Transverse colon (tissue), 4 donors: ENCODE data around the gene SMIM28. TPM values are rescaled to one million over a fixed set of nuclear protein-coding genes. Genes with fewer than 3 reads are reported as not detected.

ENCODE experiments used
- DNase-seq: peaks from one replicate; pipeline ENCODE4 v3.0.0-alpha.2; 2019
- H3K27ac ChIP-seq, 4 donors: fragments of 200-600 bp; sonication (generic); 2 replicates each; pipeline ENCODE4 v1.5.1; 2016 to 2018; ENCODE audit warnings: inconsistent platforms in 4 of 4
- H3K27me3 ChIP-seq: fragments of 200-600 bp; sonication (generic); 2 replicates; pipeline ENCODE4 v1.5.1; 2017; ENCODE audit warnings: inconsistent platforms
- H3K36me3 ChIP-seq, 4 donors: fragments of 200-600 bp; sonication (generic); 2 replicates each; pipeline ENCODE4 v1.5.1; 2017 to 2019; ENCODE audit warnings: inconsistent platforms in 4 of 4
- H3K4me1 ChIP-seq, 4 donors: fragments of 200-600 bp; sonication (generic); 2 replicates each; pipeline ENCODE4 v1.5.1; 2017 to 2020; ENCODE audit warnings: inconsistent platforms in 4 of 4
- H3K4me3 ChIP-seq, 4 donors: fragments of 200-600 bp; sonication (generic); 1 replicate in 1 of 4; 2 replicates in 3 of 4; pipeline versions ENCODE4 v1.5.1 to v1.6.1; 2017 to 2019; ENCODE audit warnings: inconsistent platforms in 4 of 4
- H3K9me3 ChIP-seq, 2 donors: fragments of 200-600 bp; sonication (generic); 2 replicates each; pipeline ENCODE4 v1.5.1; 2017 to 2019; ENCODE audit warnings: inconsistent platforms in 2 of 2
- CTCF ChIP-seq, 5 experiments: fragments of 200-600 bp in 3 of 5; fragments of 450-650 bp in 2 of 5; sonication (generic) in 3 of 5; IDR thresholded peaks; 1 replicate in 2 of 5; 2 replicates in 3 of 5; pipeline ENCODE4 v1.5.1; 2016 to 2017; ENCODE audit warnings: antibody characterized with exemption in 5 of 5, inconsistent platforms in 3 of 5, mild to moderate bottlenecking in 2 of 5, moderate library complexity in 1 of 5
- EP300 ChIP-seq: sonication (generic); formaldehyde crosslinking; IDR thresholded peaks from one replicate; pipeline ENCODE4 v1.6.1; 2017; ENCODE audit warnings: antibody characterized with exemption, low read depth
- POLR2A ChIP-seq: fragments of 450-650 bp; IDR thresholded peaks from one replicate; pipeline ENCODE4 v1.6.1; 2016; ENCODE audit warnings: antibody characterized with exemption, mild to moderate bottlenecking, moderate library complexity
- POLR2AphosphoS5 ChIP-seq, 3 donors: sonication (generic); formaldehyde crosslinking; IDR thresholded peaks; one replicate each; pipeline ENCODE4 v1.6.1; 2016; ENCODE audit warnings: antibody characterized with exemption in 3 of 3
- WGBS, 2 donors: methylation state at CpG; one replicate each; pipeline ENCODE4 v1.1.5; 2018; ENCODE audit warnings: low coverage in 1 of 2; 5-methylcytosine and 5-hydroxymethylcytosine counted together
- in situ Hi-C, 4 donors: fragments of 200-750 bp; cut with MboI; loops; one replicate each; pipeline versions ENCODE4 v1.15.0 to v1.15.1; 2017; ENCODE audit warnings: low sequenced_read_pairs in 3 of 4, low pct_ligation_motif_present in 1 of 4, low pct_unique_long_range_greater_than_20kb in 1 of 4
- intact Hi-C: fragments of 100-400 bp; cut with DNase I; formaldehyde crosslinking; loops from one replicate; pipeline ENCODE4 v1.15.1; 2023; ENCODE audit warnings: low total_unique reads
- total RNA-seq, 4 donors: library from RNA; depleted of rRNA; stranded (reverse); fragments of >200 nt; gene quantifications; one replicate each; pipeline ENCODE4 v1.1.0, GENCODE V29; 2016

The SMIM28 gene
- total RNA-seq, 4 donors from 2014 or later = 0.96 TPM; not detected in 3

GRCh38 chr6:138331984-138332383, 45.7 kb upstream of the SMIM28 start:
- Histone ChIP-seq H3K27me3 (no peaks in the 10 kb centered on the region), H3K9me3 (no peaks in the 10 kb centered on the region), H3K36me3 (peaks cover 0 to 4% (median 0%) of the 10 kb centered on the region in 4 donors), H3K4me1 (no peaks in the 10 kb centered on the region), H3K27ac (no peak overlapping the region), H3K4me3 (no peak overlapping the region)
- TF ChIP-seq CTCF (IDR thresholded peaks at IDR 0.05) = no peak
- no peak for TF ChIP-seq POLR2AphosphoS5 (IDR thresholded peaks at IDR 0.05)
- no peak for TF ChIP-seq POLR2A
- TF ChIP-seq EP300 = no peak
- intact Hi-C loops = no loop called here
- 89% methylated on average over 2 of the region's 2 CpGs; no CpG with 5 or more reads in 1 of the 2 donors for WGBS, 2 donors
- DNase-seq = no peak
- in situ Hi-C loops = no loop called here

DNA sequence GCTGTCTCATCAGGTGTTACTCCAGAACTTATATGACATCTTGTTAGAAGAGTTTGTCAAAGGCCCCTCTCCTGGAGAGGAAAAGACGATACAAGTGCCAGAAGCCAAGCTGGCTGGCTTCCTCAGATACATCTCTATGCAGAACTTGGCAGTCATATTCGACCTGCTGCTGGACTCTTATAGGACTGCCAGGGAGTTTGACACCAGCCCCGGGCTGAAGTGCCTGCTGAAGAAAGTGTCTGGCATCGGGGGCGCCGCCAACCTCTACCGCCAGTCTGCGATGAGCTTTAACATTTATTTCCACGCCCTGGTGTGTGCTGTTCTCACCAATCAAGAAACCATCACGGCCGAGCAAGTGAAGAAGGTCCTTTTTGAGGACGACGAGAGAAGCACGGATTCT, 43.7 kb upstream of the SMIM28 start:
- no peaks in the 10 kb centered on the region for H3K27me3 ChIP-seq
- no peaks in the 10 kb centered on the region for H3K4me1 ChIP-seq
- in situ Hi-C loops = no loop called here
- WGBS, 2 donors = 91% methylated on average over 14 of the region's 14 CpGs; no CpG with 5 or more reads in 1 of the 2 donors
- intact Hi-C loops = no loop called here
- no peak overlapping the region for H3K27ac ChIP-seq
- H3K4me3 ChIP-seq = no peak overlapping the region
- H3K9me3 ChIP-seq = no peaks in the 10 kb centered on the region
- DNase-seq = no peak
- H3K36me3 ChIP-seq = peaks cover 0 to 4% (median 0%) of the 10 kb centered on the region in 4 donors
- TF ChIP-seq POLR2AphosphoS5 (IDR thresholded peaks at IDR 0.05) = no peak
- no peak for TF ChIP-seq CTCF (IDR thresholded peaks at IDR 0.05)
- TF ChIP-seq POLR2A = no peak
- TF ChIP-seq EP300 = no peak

DNA sequence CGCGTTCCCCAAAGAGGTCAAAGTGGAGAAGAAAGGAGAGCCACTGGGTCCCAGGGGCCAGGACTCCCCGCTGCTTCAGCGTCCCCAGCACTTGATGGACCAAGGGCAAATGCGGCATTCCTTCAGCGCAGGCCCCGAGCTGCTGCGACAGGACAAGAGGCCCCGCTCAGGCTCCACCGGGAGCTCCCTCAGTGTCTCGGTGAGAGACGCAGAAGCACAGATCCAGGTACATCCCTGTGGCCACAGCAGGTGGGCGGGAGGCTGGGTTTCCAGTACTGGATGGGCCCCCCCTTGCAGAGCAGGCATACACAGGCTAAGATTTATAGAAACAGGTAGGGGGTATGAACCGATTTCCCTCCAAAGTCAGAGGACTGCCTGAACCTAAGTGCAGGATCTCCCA, 42.7 kb upstream of the SMIM28 start:
- Histone ChIP-seq H3K36me3 (peaks cover 0 to 4% (median 0%) of the 10 kb centered on the region in 4 donors), H3K27ac (no peak overlapping the region), H3K9me3 (no peaks in the 10 kb centered on the region), H3K4me1 (no peaks in the 10 kb centered on the region), H3K27me3 (no peaks in the 10 kb centered on the region), H3K4me3 (no peak overlapping the region)
- 95 to 100% methylated on average over 1 to 13 of the region's 14 CpGs for WGBS, 2 donors
- TF ChIP-seq CTCF (IDR thresholded peaks at IDR 0.05) (no peak), POLR2A (no peak), POLR2AphosphoS5 (IDR thresholded peaks at IDR 0.05) (no peak), EP300 (no peak)
- in situ Hi-C loops (no loop called here), intact Hi-C loops (no loop called here)
- DNase-seq = no peak

- H3K27me3 ChIP-seq = no peaks in the 10 kb centered on the region
- H3K27ac ChIP-seq = no peak overlapping the region
- intact Hi-C loops (no loop called here), in situ Hi-C loops (no loop called here)
- no peak for DNase-seq
- H3K4me3 ChIP-seq = no peak overlapping the region
- no peaks in the 10 kb centered on the region for H3K4me1 ChIP-seq
- TF ChIP-seq POLR2A = no peak
- TF ChIP-seq EP300 = no peak
- TF ChIP-seq POLR2AphosphoS5 (IDR thresholded peaks at IDR 0.05) = no peak
- TF ChIP-seq CTCF (IDR thresholded peaks at IDR 0.05) = no peak
- peaks cover 0 to 4% (median 0%) of the 10 kb centered on the region in 4 donors for H3K36me3 ChIP-seq
- H3K9me3 ChIP-seq = no peaks in the 10 kb centered on the region
- 80 to 92% methylated on average over 1 to 8 of the region's 8 CpGs for WGBS, 2 donors
Observed at GRCh38 chr6:138336221-138336620, 41.5 kb upstream of the SMIM28 start.
